Measurements from ENCODE around the gene AFAP1L1. TPM values are rescaled to one million over a fixed set of nuclear protein-coding genes. Genes with fewer than 3 reads are reported as not detected.

Gene AFAP1L1
- total and polyA plus RNA-seq, 2 of the 13 experiments (the other 11 are each of a cell fraction or from before 2014, with no cell fraction given) = 0.38 to 1.0 TPM

GRCh38 chr5:149345147-149345891, 73.7 kb downstream of the AFAP1L1 start, which contains the start of gene GRPEL2 (continued):
- TF ChIP-seq THAP9 (CRISPR knock-in tag; IDR thresholded peaks at IDR 0.05; ENCODE audit: borderline replicate concordance) (peak; percentile 94), ZNF768 (CRISPR knock-in tag; IDR thresholded peaks at IDR 0.05) (peak; percentile 78), DNMT1 (CRISPR knock-in tag; IDR thresholded peaks at IDR 0.05) (peak; percentile 79; the same call in 1 of the 2 replicates), SCMH1 (CRISPR knock-in tag; IDR thresholded peaks at IDR 0.05; ENCODE audit: borderline replicate concordance) (no peak), TEAD3 (CRISPR knock-in tag; optimal IDR thresholded peaks at IDR 0.05; ENCODE audit: borderline replicate concordance) (no peak), ZNF318 (CRISPR knock-in tag; IDR thresholded peaks at IDR 0.05) (no peak; the same call in 1 of the 2 replicates), MEF2D (CRISPR knock-in tag; IDR thresholded peaks at IDR 0.05) (peak; percentile 76; the same call in 1 of the 2 replicates), GATAD1 (CRISPR knock-in tag; IDR thresholded peaks at IDR 0.05) (peak; percentile 94)
- TF ChIP-seq, protein P1, sequence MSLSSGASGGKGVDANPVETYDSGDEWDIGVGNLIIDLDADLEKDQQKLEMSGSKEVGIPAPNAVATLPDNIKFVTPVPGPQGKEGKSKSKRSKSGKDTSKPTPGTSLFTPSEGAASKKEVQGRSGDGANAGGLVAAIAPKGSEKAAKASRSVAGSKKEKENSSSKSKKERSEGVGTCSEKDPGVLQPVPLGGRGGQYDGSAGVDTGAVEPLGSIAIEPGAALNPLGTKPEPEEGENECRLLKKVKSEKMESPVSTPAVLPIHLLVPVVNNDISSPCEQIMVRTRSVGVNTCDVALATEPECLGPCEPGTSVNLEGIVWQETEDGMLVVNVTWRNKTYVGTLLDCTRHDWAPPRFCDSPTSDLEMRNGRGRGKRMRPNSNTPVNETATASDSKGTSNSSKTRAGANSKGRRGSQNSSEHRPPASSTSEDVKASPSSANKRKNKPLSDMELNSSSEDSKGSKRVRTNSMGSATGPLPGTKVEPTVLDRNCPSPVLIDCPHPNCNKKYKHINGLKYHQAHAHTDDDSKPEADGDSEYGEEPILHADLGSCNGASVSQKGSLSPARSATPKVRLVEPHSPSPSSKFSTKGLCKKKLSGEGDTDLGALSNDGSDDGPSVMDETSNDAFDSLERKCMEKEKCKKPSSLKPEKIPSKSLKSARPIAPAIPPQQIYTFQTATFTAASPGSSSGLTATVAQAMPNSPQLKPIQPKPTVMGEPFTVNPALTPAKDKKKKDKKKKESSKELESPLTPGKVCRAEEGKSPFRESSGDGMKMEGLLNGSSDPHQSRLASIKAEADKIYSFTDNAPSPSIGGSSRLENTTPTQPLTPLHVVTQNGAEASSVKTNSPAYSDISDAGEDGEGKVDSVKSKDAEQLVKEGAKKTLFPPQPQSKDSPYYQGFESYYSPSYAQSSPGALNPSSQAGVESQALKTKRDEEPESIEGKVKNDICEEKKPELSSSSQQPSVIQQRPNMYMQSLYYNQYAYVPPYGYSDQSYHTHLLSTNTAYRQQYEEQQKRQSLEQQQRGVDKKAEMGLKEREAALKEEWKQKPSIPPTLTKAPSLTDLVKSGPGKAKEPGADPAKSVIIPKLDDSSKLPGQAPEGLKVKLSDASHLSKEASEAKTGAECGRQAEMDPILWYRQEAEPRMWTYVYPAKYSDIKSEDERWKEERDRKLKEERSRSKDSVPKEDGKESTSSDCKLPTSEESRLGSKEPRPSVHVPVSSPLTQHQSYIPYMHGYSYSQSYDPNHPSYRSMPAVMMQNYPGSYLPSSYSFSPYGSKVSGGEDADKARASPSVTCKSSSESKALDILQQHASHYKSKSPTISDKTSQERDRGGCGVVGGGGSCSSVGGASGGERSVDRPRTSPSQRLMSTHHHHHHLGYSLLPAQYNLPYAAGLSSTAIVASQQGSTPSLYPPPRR (CRISPR knock-in tag; IDR thresholded peaks at IDR 0.05; ENCODE audit: borderline replicate concordance) = peak; percentile 22; the same call in 1 of the 2 replicates

Measured in HepG2 (cell line).